DMS53 treated with DMSO at 0.1 percent for 48 hours (cell line): Measurements from ENCODE around the gene MAP2K7.
"Not testable (repeated sequence)": the region's sequence is repeated elsewhere in the genome, so short reads cannot be mapped to it uniquely, and the experiment has no call there.

Experiments used
- DNase-seq: peaks from one replicate; lab custom pipeline; 2025; ENCODE audit not compliant: unreplicated experiment; lab: John Stamatoyannopoulos, UW

Gene MAP2K7

DNA sequence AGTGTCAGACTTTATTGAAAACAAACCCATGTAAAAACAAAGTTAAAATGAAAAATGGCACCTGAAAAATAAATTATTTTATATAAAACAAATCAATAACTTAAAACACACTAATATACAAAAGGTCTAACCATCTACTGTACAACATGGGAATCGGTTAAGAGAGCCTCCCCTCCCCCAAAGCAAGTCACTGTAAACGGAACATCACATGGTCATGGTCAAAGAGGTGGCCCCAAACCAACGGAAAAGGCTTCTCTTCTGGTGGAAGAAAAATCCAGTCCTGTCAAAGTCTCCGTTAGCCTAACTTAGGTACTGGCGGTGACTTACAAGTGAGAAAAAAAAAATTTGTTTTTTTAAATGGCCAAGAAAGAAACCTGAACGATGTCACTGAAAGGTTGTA lies 55.5 kb downstream of the MAP2K7 start:
- DNase-seq, result no peak

DNA sequence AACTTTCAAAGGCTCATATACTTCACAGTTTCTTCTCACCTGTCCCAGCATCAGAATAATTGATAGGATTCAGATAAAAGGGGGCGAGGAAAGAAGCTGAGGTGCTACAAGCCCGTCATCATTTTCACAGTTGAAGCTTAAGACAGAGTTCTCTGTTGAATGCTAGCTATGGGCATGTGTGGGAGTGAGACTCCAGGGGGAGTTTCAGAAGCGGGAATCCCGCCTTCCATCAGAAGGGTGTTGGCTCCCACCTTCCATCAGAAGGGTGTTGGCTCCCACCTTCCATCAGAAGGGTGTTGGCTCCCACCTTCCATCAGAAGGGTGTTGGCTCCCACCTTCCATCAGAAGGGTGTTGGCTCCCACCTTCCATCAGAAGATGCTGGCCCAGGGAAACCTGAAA lies 57.4 kb downstream of the MAP2K7 start:
- DNase-seq, result not testable (repeated sequence)

DNA sequence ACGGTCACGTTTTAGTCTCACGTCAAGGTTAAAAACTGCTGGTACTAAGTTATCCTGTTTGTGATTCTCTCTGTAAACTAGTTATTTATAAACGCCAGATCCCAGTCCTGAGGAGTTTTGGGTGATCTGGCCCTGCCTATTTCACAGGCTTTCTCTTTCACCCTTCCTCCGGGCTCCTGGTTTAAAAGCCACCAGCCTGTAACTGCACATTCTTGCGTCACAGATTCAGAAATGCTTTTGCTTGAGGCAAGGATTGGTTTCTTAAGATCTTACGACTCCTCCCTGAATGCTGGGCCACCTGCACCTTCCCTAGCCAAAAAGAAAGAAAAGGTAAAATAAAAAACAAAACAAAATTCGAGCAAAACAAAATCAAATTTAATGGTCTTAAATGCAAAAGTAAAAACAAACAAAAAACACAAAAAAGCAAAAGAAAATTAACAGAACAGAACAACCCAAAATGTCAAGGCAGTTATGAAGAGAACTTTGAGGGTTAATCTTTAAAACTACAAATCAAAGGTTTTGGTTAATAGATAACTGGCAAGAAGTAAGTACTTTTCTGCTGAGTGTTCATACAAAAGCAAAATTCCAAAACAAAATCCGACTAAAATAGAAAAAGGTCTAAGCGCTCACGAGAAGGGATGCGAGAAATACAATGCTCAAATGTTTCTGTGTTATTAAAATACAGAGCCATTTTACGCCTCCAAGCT lies 58.4 kb downstream of the MAP2K7 start:
- no peak for DNase-seq

- DNase-seq, result no peak
Observed at GRCh38 chr19:7962644-7963268, 59.1 kb downstream of the MAP2K7 start.

DNA sequence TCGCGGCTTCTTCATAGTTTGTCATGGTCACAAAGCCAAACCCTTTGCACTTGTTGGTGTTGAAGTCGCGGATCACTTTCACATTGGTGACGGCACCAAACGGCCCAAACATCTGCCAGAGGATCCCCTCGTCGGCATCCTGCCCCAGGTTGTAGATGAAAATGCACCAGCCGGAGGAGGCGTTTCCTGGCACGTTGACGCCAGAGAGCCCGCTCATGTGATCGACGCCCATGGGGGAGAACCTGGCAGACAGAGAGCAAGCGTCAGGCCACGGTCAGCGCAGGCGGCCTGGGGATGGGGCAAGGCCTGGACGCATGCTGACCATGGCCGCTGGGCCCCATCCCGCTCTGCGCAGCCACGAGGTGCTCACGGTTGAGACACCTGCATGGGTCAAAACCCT lies 59.9 kb downstream of the MAP2K7 start:
- DNase-seq, result no peak
